ENCODE measurements around the gene LYPD6. TPM values are rescaled to one million over a fixed set of nuclear protein-coding genes. Genes with fewer than 3 reads are reported as not detected.
A peak's percentile ranks its signal among the peaks of the same experiment; 100 is the strongest.
"Not testable (repeated sequence)": the region's sequence is repeated elsewhere in the genome, so short reads cannot be mapped to it uniquely, and the experiment has no call there.

LYPD6 gene
- total RNA-seq, 4 donors from 2014 or later = 0.31 to 4.0 (median 3.0) TPM

DNA sequence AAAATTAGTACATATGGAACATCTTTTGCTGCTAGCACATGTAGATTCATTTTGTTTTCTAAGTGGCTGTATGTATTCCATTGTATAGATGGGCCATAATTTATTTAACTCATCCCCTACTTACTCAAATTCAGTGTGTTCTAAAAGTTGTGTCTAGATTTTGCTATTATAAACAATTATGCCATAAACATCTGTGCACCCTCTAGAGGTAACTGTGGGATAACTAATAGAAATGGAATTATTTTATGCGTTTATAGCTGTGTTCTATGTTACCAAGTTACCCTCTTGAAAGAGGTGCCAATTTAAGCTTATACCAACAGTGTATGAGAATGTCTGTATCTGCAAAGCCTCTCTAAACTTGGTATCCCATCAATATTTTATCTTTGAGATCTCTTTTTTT lies 156.8 kb downstream of the LYPD6 start:
- ATAC-seq = no peak
- 57 to 71% methylated on average over 1 of the region's 1 CpG for WGBS, 2 donors (ENCODE audit: low coverage in 1 of 2)
- no peak for TF ChIP-seq POLR2A (IDR thresholded peaks at IDR 0.05)
- no peak for TF ChIP-seq EP300 (IDR thresholded peaks at IDR 0.05)
- no peak for TF ChIP-seq CTCF (IDR thresholded peaks at IDR 0.05)
- no peak for TF ChIP-seq POLR2AphosphoS5 (IDR thresholded peaks at IDR 0.05)
- no peak overlapping the region for H3K4me3 ChIP-seq
- peaks cover 9% of the 10 kb centered on the region for H3K27me3 ChIP-seq
- H3K36me3 ChIP-seq = no peaks in the 10 kb centered on the region
- no peak overlapping the region for H3K27ac ChIP-seq
- H3K9me3 ChIP-seq = no peaks in the 10 kb centered on the region
- peaks cover 0 to 3% (median 0%) of the 10 kb centered on the region in 3 donors for H3K4me1 ChIP-seq

- no peak for ATAC-seq
- no peak overlapping the region for H3K4me3 ChIP-seq
- 62% methylated on average over 6 to 10 of the region's 10 CpGs for WGBS, 2 donors (ENCODE audit: low coverage in 1 of 2)
Measured at GRCh38 chr2:149488706-149489440, 158.5 kb downstream of the LYPD6 start.

DNA sequence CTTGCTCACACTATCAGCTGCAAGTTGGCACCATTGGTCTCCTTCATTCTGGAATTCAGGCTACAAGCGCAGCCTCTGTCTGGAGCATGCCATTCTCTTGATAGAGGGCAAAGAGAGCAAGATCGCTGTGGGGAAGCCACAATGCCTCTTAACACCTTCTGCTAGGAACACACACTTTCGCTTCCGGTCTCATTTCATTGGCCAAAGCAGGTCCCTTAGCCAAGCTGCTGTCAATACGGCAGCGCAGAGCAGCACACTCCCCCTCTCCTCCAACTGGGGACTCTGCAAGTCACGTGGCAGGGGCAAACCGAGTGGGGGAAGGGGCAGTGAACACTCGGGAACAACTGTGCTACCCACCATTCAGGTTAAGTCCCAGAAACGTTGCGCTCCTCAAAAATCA lies 159.1 kb downstream of the LYPD6 start:
- no peak for TF ChIP-seq POLR2A (IDR thresholded peaks at IDR 0.05)
- Histone ChIP-seq H3K27ac (peak overlapping the region in 2 of 4 donors; percentile 4 to 33), H3K36me3 (no peaks in the 10 kb centered on the region), H3K4me1 (peaks cover 0 to 3% (median 0%) of the 10 kb centered on the region in 3 donors), H3K9me3 (peaks cover 0 to 4% (median 0%) of the 10 kb centered on the region in 3 donors), H3K27me3 (peaks cover 6% of the 10 kb centered on the region), H3K4me3 (no peak overlapping the region)
- WGBS, 2 donors (ENCODE audit: low coverage in 1 of 2) = 65% methylated on average over 7 of the region's 11 CpGs; no CpG with 5 or more reads in 1 of the 2 donors
- no peak for ATAC-seq

More at GRCh38 chr2:149488706-149489440, 158.5 kb downstream of the LYPD6 start:
- Histone ChIP-seq H3K36me3 (no peaks in the 10 kb centered on the region), H3K27me3 (peaks cover 6% of the 10 kb centered on the region), H3K9me3 (no peaks in the 10 kb centered on the region), H3K27ac (peak overlapping the region in 1 of 4 donors; percentile 33), H3K4me1 (peaks cover 0 to 3% (median 0%) of the 10 kb centered on the region in 3 donors)
- no peak for TF ChIP-seq EP300 (IDR thresholded peaks at IDR 0.05)
- TF ChIP-seq POLR2AphosphoS5 (IDR thresholded peaks at IDR 0.05) = no peak
- no peak for TF ChIP-seq POLR2A (IDR thresholded peaks at IDR 0.05)
- no peak for TF ChIP-seq CTCF (IDR thresholded peaks at IDR 0.05)

DNA sequence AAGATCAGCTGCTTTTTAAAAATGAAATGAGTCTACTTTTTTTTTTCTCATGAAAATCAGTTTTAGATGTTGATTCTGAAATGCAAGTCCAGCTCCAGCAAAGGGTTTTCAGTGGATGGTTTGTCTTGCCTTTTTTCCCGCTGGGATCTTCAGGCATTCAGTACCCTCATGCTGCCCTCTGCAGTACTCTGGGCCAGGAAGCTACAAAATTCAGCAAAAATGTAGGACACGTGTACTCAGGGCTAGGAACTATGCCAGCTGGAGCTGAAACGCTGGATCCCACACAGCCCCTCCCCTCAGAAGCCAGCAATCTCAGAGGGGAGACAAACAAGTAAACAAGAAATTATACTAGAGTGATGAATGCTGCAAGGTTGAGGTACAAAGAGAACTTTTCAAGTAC lies 159.9 kb downstream of the LYPD6 start:
- Histone ChIP-seq H3K27ac (no peak overlapping the region), H3K4me1 (peaks cover 0 to 3% (median 0%) of the 10 kb centered on the region in 3 donors), H3K27me3 (peaks cover 6% of the 10 kb centered on the region), H3K36me3 (no peaks in the 10 kb centered on the region), H3K4me3 (no peak overlapping the region), H3K9me3 (peaks cover 0 to 7% (median 0%) of the 10 kb centered on the region in 3 donors)
- no peak for ATAC-seq
- WGBS, 2 donors (ENCODE audit: low coverage in 1 of 2) = 8 to 40% methylated on average over 1 to 3 of the region's 3 CpGs
- TF ChIP-seq POLR2AphosphoS5 (IDR thresholded peaks at IDR 0.05) = no peak
- no peak for TF ChIP-seq EP300 (IDR thresholded peaks at IDR 0.05)
- no peak for TF ChIP-seq CTCF (IDR thresholded peaks at IDR 0.05)
- no peak for TF ChIP-seq POLR2A (IDR thresholded peaks at IDR 0.05)

DNA sequence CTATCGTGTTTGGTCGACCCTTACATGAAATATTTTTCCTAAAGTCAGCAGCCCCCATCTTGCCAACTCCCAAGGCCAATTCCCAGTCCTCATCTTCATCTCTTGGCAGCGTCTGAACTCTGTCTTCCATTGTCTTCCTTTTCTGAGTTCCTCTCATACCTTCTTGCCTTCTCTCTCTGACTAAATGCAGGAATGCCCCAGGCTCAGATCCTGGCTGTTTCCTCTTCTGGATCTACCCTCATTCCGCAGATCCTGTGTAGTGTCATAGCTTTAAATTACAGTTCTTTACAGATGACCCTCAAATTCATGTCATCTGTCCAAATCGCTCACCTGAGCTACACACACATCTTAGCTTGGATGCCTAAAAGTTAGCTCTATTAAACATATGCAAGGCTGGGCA lies 162.5 kb downstream of the LYPD6 start:
- Histone ChIP-seq H3K27ac (no peak overlapping the region), H3K27me3 (peaks cover 6% of the 10 kb centered on the region), H3K4me3 (no peak overlapping the region), H3K4me1 (peaks cover 0 to 3% (median 0%) of the 10 kb centered on the region in 3 donors), H3K9me3 (peaks cover 0 to 12% (median 0%) of the 10 kb centered on the region in 3 donors), H3K36me3 (no peaks in the 10 kb centered on the region)
- TF ChIP-seq CTCF (IDR thresholded peaks at IDR 0.05) = no peak
- no peak for TF ChIP-seq POLR2A (IDR thresholded peaks at IDR 0.05)
- TF ChIP-seq POLR2AphosphoS5 (IDR thresholded peaks at IDR 0.05) = no peak
- TF ChIP-seq EP300 (IDR thresholded peaks at IDR 0.05) = no peak
- 83 to 90% methylated on average over 4 to 5 of the region's 5 CpGs for WGBS, 2 donors (ENCODE audit: low coverage in 1 of 2)
- ATAC-seq = no peak

DNA sequence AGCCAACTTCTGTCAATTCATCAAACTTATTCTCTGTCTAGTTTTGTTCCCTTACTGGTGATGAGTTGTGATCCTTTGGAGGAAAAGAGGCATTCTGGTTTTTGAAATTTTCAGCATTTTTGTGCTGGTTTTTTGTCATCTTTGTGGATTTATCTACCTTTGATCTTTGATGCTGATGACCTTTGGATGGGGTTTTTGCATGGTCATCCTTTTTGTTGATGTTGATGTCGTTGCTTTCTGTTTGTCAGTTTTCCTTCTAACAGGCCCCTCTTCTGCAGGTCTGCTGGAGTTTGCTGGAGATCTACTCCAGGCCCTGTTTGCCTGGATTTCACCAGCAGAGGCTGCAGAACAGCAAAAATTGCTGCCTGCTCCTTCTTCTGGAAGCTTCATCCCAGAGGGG lies 168.8 kb downstream of the LYPD6 start:
- H3K4me3 ChIP-seq, H3K4me1 ChIP-seq, ATAC-seq, H3K27ac ChIP-seq, H3K27me3 ChIP-seq, H3K36me3 ChIP-seq: not testable (repeated sequence)
- 57 to 60% methylated on average over 1 of the region's 1 CpG for WGBS, 2 donors (ENCODE audit: low coverage in 1 of 2)
- peaks cover 0 to 22% (median 0%) of the 10 kb centered on the region in 3 donors for H3K9me3 ChIP-seq

- ATAC-seq, H3K36me3 ChIP-seq, H3K9me3 ChIP-seq, H3K4me3 ChIP-seq, H3K27ac ChIP-seq, H3K4me1 ChIP-seq, H3K27me3 ChIP-seq: not testable (repeated sequence)
- WGBS, 2 donors (ENCODE audit: low coverage in 1 of 2) = 86 to 87% methylated on average over 1 to 5 of the region's 8 CpGs
Measured at GRCh38 chr2:149506808-149507207, 176.4 kb downstream of the LYPD6 start.

Measured in gastroesophageal sphincter (tissue), 4 donors.